Erythroblast (primary cell): ENCODE measurements around the gene GCH1.

Experiments used
- DNase-seq, 2 experiments: peaks; one replicate each; lab custom pipeline; 2025; lab: John Stamatoyannopoulos, UW
- GATA1 ChIP-seq: IDR thresholded peaks from 2 replicates; pipeline ENCODE4 v1.6.1; 2011; ENCODE audit warnings: low read depth, mild to moderate bottlenecking, control low read depth, low read length, moderate library complexity
- POLR2A ChIP-seq: IDR thresholded peaks from 2 replicates; pipeline ENCODE4 v1.6.1; 2011; ENCODE audit warnings: mild to moderate bottlenecking, low read length

Gene GCH1

DNA sequence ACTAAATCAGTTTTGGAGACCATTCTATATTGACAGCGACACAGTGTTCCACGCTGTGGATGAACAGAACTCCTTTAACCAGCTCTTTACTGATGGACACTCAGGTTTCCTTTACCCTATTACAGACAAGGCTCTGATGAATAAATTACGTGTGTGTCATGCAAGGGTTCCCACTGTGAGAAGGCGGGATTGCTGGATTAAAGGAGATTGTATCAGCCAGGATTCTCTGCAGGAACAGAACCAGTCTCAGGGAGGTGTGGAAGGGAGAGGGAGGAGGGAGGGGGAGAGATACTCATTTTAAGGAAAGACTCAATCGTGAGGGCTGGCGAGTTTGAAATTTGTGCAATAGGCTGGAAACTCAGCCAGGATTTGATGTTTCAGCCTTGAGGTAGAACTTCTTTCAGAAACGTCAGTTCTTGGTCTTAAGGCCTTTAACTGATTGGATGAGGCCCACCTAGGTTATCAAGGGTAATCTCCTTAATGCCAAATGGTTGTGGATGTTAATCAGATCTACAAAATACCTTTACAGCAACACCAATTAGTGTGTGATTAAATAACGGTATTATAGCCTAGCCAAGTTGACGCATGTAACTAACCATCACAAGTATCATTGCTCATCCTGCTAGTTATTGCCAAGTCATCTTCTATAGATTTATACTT is 104.0 kb downstream of the GCH1 start:
- TF ChIP-seq GATA1 (no peak), POLR2A (no peak)
- no peak for DNase-seq

DNA sequence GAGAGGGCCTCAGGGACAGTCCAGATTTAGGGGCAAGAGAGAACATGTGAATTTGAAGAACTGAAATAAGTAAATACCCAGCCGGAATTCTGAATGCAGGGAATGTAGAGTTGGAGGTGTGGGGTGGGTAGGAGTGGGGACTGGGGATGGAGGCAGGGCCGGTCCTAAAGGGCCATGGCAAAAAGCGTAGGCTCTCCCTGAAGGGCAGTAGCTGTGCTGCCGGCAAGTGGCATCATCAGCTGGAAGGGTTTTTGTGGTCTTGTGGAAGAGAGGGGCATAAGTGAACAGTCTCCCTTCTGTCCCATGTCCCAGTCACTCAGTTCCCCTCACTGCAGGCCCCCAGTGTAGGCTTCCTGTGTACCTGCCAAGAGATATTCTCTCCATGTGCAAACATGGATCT is 104.6 kb downstream of the GCH1 start:
- no peak for DNase-seq
- TF ChIP-seq POLR2A (no peak), GATA1 (no peak)

DNA sequence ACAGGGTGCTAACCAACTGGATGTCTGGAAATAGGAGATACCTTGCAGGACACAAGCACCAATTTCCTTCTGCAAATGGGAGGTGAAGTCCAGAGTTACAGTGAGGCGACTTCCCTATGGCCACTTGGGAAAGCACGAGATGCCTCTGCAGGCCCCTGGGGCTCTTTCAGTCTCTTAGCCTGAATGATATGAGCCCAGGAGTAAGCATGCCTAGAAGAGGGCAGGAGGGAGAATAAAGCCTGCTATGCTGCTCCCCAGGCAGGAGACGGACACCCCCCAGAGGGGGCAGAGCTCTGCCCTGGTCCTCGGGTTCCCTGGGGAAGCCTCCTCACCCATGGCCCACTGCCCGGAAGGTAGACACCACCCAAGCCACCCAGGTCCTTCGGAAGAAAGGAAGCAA is 105.1 kb downstream of the GCH1 start:
- TF ChIP-seq POLR2A: no peak
- TF ChIP-seq GATA1: no peak

DNA sequence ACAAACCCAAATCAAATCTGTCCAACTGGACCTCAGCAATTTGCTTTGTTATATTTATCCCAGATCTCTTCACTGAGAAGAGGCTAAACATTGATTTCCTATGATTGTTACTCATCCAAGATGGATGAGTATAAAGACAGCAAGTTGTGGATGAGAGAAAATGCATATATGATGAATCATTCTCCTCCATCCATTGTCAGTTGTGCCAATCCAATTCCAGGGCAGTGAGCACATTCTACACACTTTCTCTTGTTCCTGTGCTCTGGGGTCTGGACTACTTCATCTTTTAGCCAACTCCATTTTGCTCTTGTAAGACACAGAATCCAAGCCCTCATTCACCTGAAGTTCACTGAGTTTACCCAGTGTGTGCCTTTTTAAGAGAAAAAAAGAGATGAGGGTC is 105.7 kb downstream of the GCH1 start:
- no peak for DNase-seq
- TF ChIP-seq POLR2A: no peak
- no peak for TF ChIP-seq GATA1

More for the DNA sequence above, 105.1 kb downstream of the GCH1 start:
- DNase-seq: no peak

DNA sequence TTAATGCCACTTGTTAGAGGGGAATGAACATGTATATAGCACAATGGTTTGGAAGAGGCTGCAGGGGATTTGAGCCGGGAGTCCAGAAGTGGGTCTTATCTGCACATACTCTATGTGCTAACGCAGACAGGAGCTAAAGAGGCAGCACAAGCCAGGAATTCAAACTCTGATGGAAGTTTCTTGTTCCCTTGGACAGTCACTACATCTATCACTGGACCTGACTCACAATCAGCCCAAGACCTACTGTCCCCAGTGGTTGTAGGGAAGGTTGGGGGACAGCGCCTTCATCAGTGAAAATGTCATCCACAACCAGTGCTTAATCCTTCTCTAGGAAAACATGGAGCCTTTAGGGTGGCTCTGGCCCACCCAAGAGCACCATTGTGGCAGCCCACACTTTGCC is 107.8 kb downstream of the GCH1 start:
- no peak for TF ChIP-seq POLR2A
- no peak for TF ChIP-seq GATA1
- DNase-seq: no peak

DNA sequence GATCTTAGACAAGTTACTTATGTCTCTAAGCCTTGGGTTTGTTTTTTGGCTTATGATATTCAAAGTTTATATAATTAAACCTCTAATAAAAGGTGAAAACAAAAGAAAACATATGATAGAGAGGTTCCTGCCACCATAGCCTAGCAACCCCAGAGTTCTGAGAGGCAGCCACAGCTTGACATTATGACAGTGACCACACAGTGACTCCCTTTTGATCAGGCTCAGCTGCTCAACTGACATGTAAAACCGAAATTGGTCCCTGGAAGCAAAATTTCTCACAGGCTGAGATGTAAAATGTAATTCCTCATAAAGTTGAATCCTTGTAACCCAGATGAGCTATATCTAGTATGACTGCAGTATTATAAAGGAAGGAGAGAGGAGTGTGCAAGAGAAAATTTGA is 108.5 kb downstream of the GCH1 start:
- no peak for TF ChIP-seq GATA1
- TF ChIP-seq POLR2A: no peak
- DNase-seq: no peak

DNA sequence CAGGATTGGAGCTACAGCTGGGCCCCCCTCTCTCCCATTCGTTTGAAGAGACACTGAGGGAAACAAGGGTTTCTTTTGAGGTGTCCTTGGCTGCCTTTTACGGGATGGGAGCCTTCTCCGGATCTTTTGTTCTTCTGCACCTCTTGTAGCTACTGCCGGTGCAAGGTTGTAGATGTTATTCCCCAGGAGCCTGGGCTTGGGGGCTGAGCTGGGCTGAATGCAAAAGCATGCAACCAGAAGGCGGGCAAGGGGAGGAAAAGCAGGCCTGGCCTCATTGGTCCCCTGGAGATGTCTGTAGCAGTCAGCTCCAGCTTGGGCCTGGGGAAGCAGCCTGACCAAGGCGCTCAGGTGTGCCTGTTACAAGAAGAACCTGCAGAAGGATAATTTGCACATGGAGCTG is 110.3 kb downstream of the GCH1 start:
- DNase-seq: no peak
- TF ChIP-seq POLR2A (no peak), GATA1 (no peak)
